ENCODE results near the gene CST8. TPM values are rescaled to one million over a fixed set of nuclear protein-coding genes. Genes with fewer than 3 reads are reported as not detected.

CST8 gene
- total RNA-seq, 1 donor from 2014 or later = not detected

- DNase-seq = no peak
These were observed 35.9 kb downstream of the CST8 start for GRCh38 chr20:23526850-23527249.

- no peak for DNase-seq
These were observed 38.0 kb downstream of the CST8 start for GRCh38 chr20:23528867-23529431.

- no peak for DNase-seq
These were observed 40.1 kb downstream of the CST8 start for GRCh38 chr20:23530937-23531567.

- no peak for DNase-seq
These were observed 41.6 kb downstream of the CST8 start for GRCh38 chr20:23532533-23532932.

GRCh38 chr20:23533161-23533560 lies 42.2 kb downstream of the CST8 start:
- no peak for DNase-seq

- no peak for DNase-seq
These were observed 44.1 kb downstream of the CST8 start for GRCh38 chr20:23534801-23535593.

GRCh38 chr20:23536328-23536974 lies 45.5 kb downstream of the CST8 start:
- DNase-seq = no peak

- no peak for DNase-seq
These were observed 46.1 kb downstream of the CST8 start for GRCh38 chr20:23537030-23537429.

GRCh38 chr20:23540624-23541023 lies 49.7 kb downstream of the CST8 start:
- no peak for DNase-seq

- no peak for DNase-seq
These were observed 50.4 kb downstream of the CST8 start for GRCh38 chr20:23541330-23541729.

GRCh38 chr20:23541776-23542175 lies 50.9 kb downstream of the CST8 start:
- no peak for DNase-seq

GRCh38 chr20:23542801-23543200 lies 51.9 kb downstream of the CST8 start:
- DNase-seq = no peak

GRCh38 chr20:23544133-23544532 lies 53.2 kb downstream of the CST8 start:
- DNase-seq = no peak

Other genes starting within 250 kb of the CST8 start
- gene NXT1, start 140.3 kb upstream of the CST8 start, total RNA-seq = 24.8 and 36.2 TPM in 2 replicates
- gene GZF1, start 128.9 kb upstream of the CST8 start, total RNA-seq = 19.1 and 31.5 TPM in 2 replicates
- gene NAPB, start 69.6 kb upstream of the CST8 start, total RNA-seq = 8.2 and 12.1 TPM in 2 replicates
- not detected in 2 replicates for gene CSTL1, start 51.4 kb upstream of the CST8 start, total RNA-seq
- gene CST11, start 38.2 kb upstream of the CST8 start, total RNA-seq = not detected in 2 replicates
- not detected in 2 replicates for gene CST9L, start 77.4 kb downstream of the CST8 start, total RNA-seq
- not detected in 2 replicates for gene CST9, start 114.8 kb downstream of the CST8 start, total RNA-seq
- gene CST3, start 146.8 kb downstream of the CST8 start, total RNA-seq = 268 and 284 TPM in 2 replicates
- not detected in 2 replicates for gene CST4, start 197.9 kb downstream of the CST8 start, total RNA-seq

Data from dermis blood vessel endothelial cell (primary cell).